H9 (cell line): ENCODE results near the gene GALNT12. TPM values are rescaled to one million over a fixed set of nuclear protein-coding genes. Genes with fewer than 3 reads are reported as not detected.

Source experiments
- DNase-seq: peaks from one replicate; pipeline ENCODE4 v3.0.0-alpha.2; 2017
- H2AFZ ChIP-seq: one replicate; pipeline ENCODE4 v1.6.1; 2013; ENCODE audit warnings: mild to moderate bottlenecking, low read length, control low read depth, moderate library complexity
- H2AK5ac ChIP-seq: 2 replicates; pipeline ENCODE4 v1.6.1; 2013; ENCODE audit warnings: low read length, control low read depth, mixed read lengths; ENCODE audit not compliant: insufficient read length
- H2BK120ac ChIP-seq: one replicate; pipeline ENCODE4 v1.6.1; 2013; ENCODE audit warnings: low read depth, mild to moderate bottlenecking, low read length, control low read depth, inconsistent platforms; ENCODE audit not compliant: poor library complexity, severe bottlenecking
- H2BK12ac ChIP-seq: 2 replicates; pipeline ENCODE4 v1.6.1; 2013; ENCODE audit warnings: low read length, control low read depth, mixed read lengths, low read depth; ENCODE audit not compliant: insufficient read length
- H2BK15ac ChIP-seq: 2 replicates; pipeline ENCODE4 v1.6.1; 2013; ENCODE audit warnings: low read depth, low read length, control low read depth
- H2BK20ac ChIP-seq: one replicate; pipeline ENCODE4 v1.6.1; 2013; ENCODE audit warnings: low read depth, mild to moderate bottlenecking, low read length, control low read depth, inconsistent platforms; ENCODE audit not compliant: poor library complexity, severe bottlenecking
- H2BK5ac ChIP-seq: 2 replicates; pipeline ENCODE4 v1.6.1; 2013; ENCODE audit warnings: low read length, control low read depth, mixed read lengths; ENCODE audit not compliant: insufficient read length
- H3K14ac ChIP-seq: 2 replicates; pipeline ENCODE4 v1.6.1; 2013; ENCODE audit warnings: low read length, control low read depth; ENCODE audit not compliant: insufficient read depth
- H3K18ac ChIP-seq: 2 replicates; pipeline ENCODE4 v1.6.1; 2013; ENCODE audit warnings: low read depth, mild to moderate bottlenecking, mixed read lengths, low read length, control low read depth; ENCODE audit not compliant: insufficient read length
- H3K23ac ChIP-seq: 2 replicates; pipeline ENCODE4 v1.6.1; 2013; ENCODE audit warnings: low read length, control low read depth, mixed read lengths, low read depth; ENCODE audit not compliant: insufficient read length
- H3K23me2 ChIP-seq: 2 replicates; pipeline ENCODE4 v1.6.1; 2013; ENCODE audit warnings: low read depth, mild to moderate bottlenecking, mixed read lengths, low read length, control low read depth; ENCODE audit not compliant: insufficient read length, poor library complexity, severe bottlenecking
- H3K27ac ChIP-seq: 2 replicates; pipeline ENCODE4 v1.5.1; 2013; ENCODE audit warnings: low read length, control low read depth, mixed read lengths, low read depth; ENCODE audit not compliant: insufficient read length
- H3K27me3 ChIP-seq: 2 replicates; pipeline ENCODE4 v1.6.1; 2013; ENCODE audit warnings: low read length, control low read depth, inconsistent platforms; ENCODE audit not compliant: insufficient read depth
- H3K4ac ChIP-seq: 2 replicates; pipeline ENCODE4 v1.6.1; 2013; ENCODE audit warnings: low read depth, mild to moderate bottlenecking, control low read depth, inconsistent platforms, low read length, moderate library complexity
- H3K4me1 ChIP-seq: 2 replicates; pipeline ENCODE4 v1.6.1; 2013; ENCODE audit warnings: low read length, control low read depth, inconsistent platforms; ENCODE audit not compliant: insufficient read depth
- H3K4me2 ChIP-seq: 2 replicates; pipeline ENCODE4 v1.6.1; 2013; ENCODE audit warnings: low read length, control low read depth, mixed read lengths; ENCODE audit not compliant: insufficient read length, insufficient read depth
- H3K56ac ChIP-seq: 2 replicates; pipeline ENCODE4 v1.6.1; 2013; ENCODE audit warnings: low read depth, mild to moderate bottlenecking, mixed read lengths, low read length, control low read depth; ENCODE audit not compliant: insufficient read length
- H3K79me1 ChIP-seq: 2 replicates; pipeline ENCODE4 v1.6.1; 2013; ENCODE audit warnings: low read depth, mild to moderate bottlenecking, moderate library complexity, low read length, control low read depth, inconsistent platforms; ENCODE audit not compliant: insufficient read depth, poor library complexity, severe bottlenecking
- H3K79me2 ChIP-seq: 2 replicates; pipeline ENCODE4 v1.6.1; 2013; ENCODE audit warnings: low read length, control low read depth, inconsistent platforms; ENCODE audit not compliant: insufficient read depth
- H3K9ac ChIP-seq: 2 replicates; pipeline ENCODE4 v1.6.1; 2013; ENCODE audit warnings: low read length, control low read depth, mixed read lengths; ENCODE audit not compliant: insufficient read length; ENCODE audit errors: extremely low read depth
- H3K9me3 ChIP-seq: one replicate; pipeline ENCODE4 v1.6.1; 2013; ENCODE audit warnings: low read depth, low read length, inconsistent platforms; ENCODE audit not compliant: control insufficient read depth
- H3T11ph ChIP-seq: one replicate; pipeline ENCODE4 v1.6.1; 2013; ENCODE audit warnings: mild to moderate bottlenecking, low read length, control low read depth, inconsistent platforms
- H4K20me1 ChIP-seq: one replicate; pipeline ENCODE4 v1.6.1; 2013; ENCODE audit not compliant: control insufficient read depth, insufficient read length, insufficient read depth
- H4K5ac ChIP-seq: 2 replicates; pipeline ENCODE4 v1.6.1; 2013; ENCODE audit warnings: low read depth, mild to moderate bottlenecking, mixed read lengths, low read length, control low read depth; ENCODE audit not compliant: insufficient read length
- H4K8ac ChIP-seq: replicated peaks from 2 replicates; pipeline ENCODE4 v1.6.1; 2013; ENCODE audit warnings: low read length, control low read depth, mixed read lengths, low read depth; ENCODE audit not compliant: insufficient read length
- H4K91ac ChIP-seq: 2 replicates; pipeline ENCODE4 v1.6.1; 2013; ENCODE audit warnings: low read depth, mild to moderate bottlenecking, moderate library complexity, mixed read lengths, low read length, control low read depth; ENCODE audit not compliant: insufficient read length
- H3K27ac Mint-ChIP-seq, 3 experiments: 2 replicates in 2 of 3; 3 replicates in 1 of 3; pipeline ENCODE4 v1.8.0; 2020 to 2021; ENCODE audit warnings: mixed read lengths in 3 of 3, mild to moderate bottlenecking in 1 of 3, moderate library complexity in 1 of 3
- H3K27me3 Mint-ChIP-seq: 2 replicates; pipeline ENCODE4 v1.8.0; 2021; ENCODE audit warnings: low read depth, mild to moderate bottlenecking, moderate library complexity, mixed read lengths
- H3K36me3 Mint-ChIP-seq, 3 experiments: 2 replicates in 2 of 3; 3 replicates in 1 of 3; pipeline ENCODE4 v1.8.0; 2020 to 2021; ENCODE audit warnings: low read depth in 3 of 3, mixed read lengths in 3 of 3; ENCODE audit not compliant: insufficient read depth in 1 of 3
- H3K4me1 Mint-ChIP-seq, 2 experiments: 2 replicates each; pipeline ENCODE4 v1.8.0; 2020; ENCODE audit warnings: mixed read lengths in 2 of 2
- H3K4me3 Mint-ChIP-seq, 2 experiments: 2 replicates in 1 of 2; 3 replicates in 1 of 2; pipeline ENCODE4 v1.8.0; 2020 to 2021; ENCODE audit warnings: mild to moderate bottlenecking in 2 of 2, mixed read lengths in 2 of 2, moderate library complexity in 1 of 2
- H3K9me3 Mint-ChIP-seq, 2 experiments: 2 replicates in 1 of 2; 3 replicates in 1 of 2; pipeline ENCODE4 v1.8.0; 2020; ENCODE audit warnings: mild to moderate bottlenecking in 2 of 2, mixed read lengths in 2 of 2, moderate library complexity in 1 of 2
- CTCF ChIP-seq: fragments of 200-600 bp; sonication (generic); conservative IDR thresholded peaks from 3 replicates; pipeline ENCODE4 v1.8.0; 2021; ENCODE audit warnings: antibody characterized with exemption, mild to moderate bottlenecking
- WGBS: extraction: QIAGEN DNeasy Blood & Tissue Kit; methylation state at CpG from one replicate; pipeline ENCODE4 v1.1.7; 2013; ENCODE audit warnings: missing lambda C conversion rate, low lambda C conversion rate, mixed read lengths; ENCODE audit not compliant: insufficient read length; ENCODE audit errors: extremely low coverage; 5-methylcytosine and 5-hydroxymethylcytosine counted together
- total RNA-seq: library from RNA; stranded (reverse); gene quantifications from 2 replicates; pipeline ENCODE4 v1.2.1, GENCODE V29; 2021

The GALNT12 gene
- total RNA-seq, 1 experiment from 2014 or later, result 18.0 TPM

- H4K91ac ChIP-seq, result no peak overlapping the region
- H3K27ac ChIP-seq, result no peak overlapping the region
- no peak overlapping the region for H2BK20ac ChIP-seq
- H3K4me1 ChIP-seq, result no peaks in the 10 kb centered on the region
- H2AK5ac ChIP-seq, result no peak overlapping the region
- no peak overlapping the region for H2AFZ ChIP-seq
- H3K9me3 ChIP-seq, result no peaks in the 10 kb centered on the region
- no peak overlapping the region for H3K27ac Mint-ChIP-seq
- H4K8ac ChIP-seq, result no peak overlapping the region
- H3K36me3 Mint-ChIP-seq, result peaks cover 10 to 24% (median 16%) of the 10 kb centered on the region in 3 experiments; a peak in 5 of 7 replicates
- no peaks in the 10 kb centered on the region for H4K20me1 ChIP-seq
- H3K56ac ChIP-seq, result no peak overlapping the region
- no CpG with 5 or more reads among the region's 2 CpGs for WGBS
- no peaks in the 10 kb centered on the region; a peak in 3 of 5 replicates for H3K9me3 Mint-ChIP-seq
- no peak overlapping the region for H3K23ac ChIP-seq
- no peak overlapping the region for H2BK5ac ChIP-seq
- no peak overlapping the region for H3K4me2 ChIP-seq
- no peak for DNase-seq
- H3K18ac ChIP-seq, result no peak overlapping the region
- no peaks in the 10 kb centered on the region for H3K23me2 ChIP-seq
- no peaks in the 10 kb centered on the region for H3K27me3 Mint-ChIP-seq
- no peak overlapping the region for H2BK12ac ChIP-seq
- no peaks in the 10 kb centered on the region for H3K79me2 ChIP-seq
- no peak overlapping the region for H2BK15ac ChIP-seq
- no peak overlapping the region for H3T11ph ChIP-seq
- no peaks in the 10 kb centered on the region for H3K27me3 ChIP-seq
- no peak overlapping the region for H3K4me3 Mint-ChIP-seq
- H3K9ac ChIP-seq, result no peak overlapping the region
- no peak for TF ChIP-seq CTCF
- H3K4me1 Mint-ChIP-seq, result no peaks in the 10 kb centered on the region
- no peak overlapping the region for H2BK120ac ChIP-seq
- no peak overlapping the region for H3K4ac ChIP-seq
- no peak overlapping the region for H4K5ac ChIP-seq
- H3K14ac ChIP-seq, result no peak overlapping the region
- no peaks in the 10 kb centered on the region for H3K79me1 ChIP-seq
Measured at GRCh38 chr9:98818764-98819163, 11.3 kb downstream of the GALNT12 start.
